ENCODE results near the gene ACO2.

Gene ACO2

GRCh38 chr22:41530890-41531714 lies 62.2 kb downstream of the ACO2 start:
- no peak overlapping the region for H3K27ac ChIP-seq (ENCODE audit: low read length)
- H3K9me3 ChIP-seq (ENCODE audit: insufficient read depth, low read depth, low read length), result no peaks in the 10 kb centered on the region
- H3K36me3 ChIP-seq (ENCODE audit: insufficient read depth, low read depth, low read length), result peaks cover 66% of the 10 kb centered on the region
- no peak overlapping the region for H3K4me3 ChIP-seq (ENCODE audit: low read length)
- no peak overlapping the region for H3K9ac ChIP-seq (ENCODE audit: low read depth, low read length)
- H3K27me3 ChIP-seq (ENCODE audit: insufficient read depth, low read length), result no peaks in the 10 kb centered on the region
- peaks cover 4% of the 10 kb centered on the region; the same call in 1 of the 2 replicates for H3K4me1 ChIP-seq (ENCODE audit: insufficient read depth, low read length)

GRCh38 chr22:41531715-41532477 lies 63.0 kb downstream of the ACO2 start:
- H3K27me3 ChIP-seq (ENCODE audit: insufficient read depth, low read length), result no peaks in the 10 kb centered on the region
- no peaks in the 10 kb centered on the region for H3K9me3 ChIP-seq (ENCODE audit: insufficient read depth, low read depth, low read length)
- H3K4me1 ChIP-seq (ENCODE audit: insufficient read depth, low read length), result peaks cover 4% of the 10 kb centered on the region; the same call in 1 of the 2 replicates
- H3K9ac ChIP-seq (ENCODE audit: low read depth, low read length), result no peak overlapping the region
- peaks cover 60% of the 10 kb centered on the region for H3K36me3 ChIP-seq (ENCODE audit: insufficient read depth, low read depth, low read length)
- H3K4me3 ChIP-seq (ENCODE audit: low read length), result no peak overlapping the region
- no peak overlapping the region for H3K27ac ChIP-seq (ENCODE audit: low read length)

- Histone ChIP-seq H3K27me3 (ENCODE audit: insufficient read depth, low read length) (no peaks in the 10 kb centered on the region), H3K9ac (ENCODE audit: low read depth, low read length) (no peak overlapping the region), H3K4me3 (ENCODE audit: low read length) (no peak overlapping the region), H3K4me1 (ENCODE audit: insufficient read depth, low read length) (peaks cover 4% of the 10 kb centered on the region; the same call in 1 of the 2 replicates), H3K27ac (ENCODE audit: low read length) (no peak overlapping the region), H3K9me3 (ENCODE audit: insufficient read depth, low read depth, low read length) (no peaks in the 10 kb centered on the region), H3K36me3 (ENCODE audit: insufficient read depth, low read depth, low read length) (peaks cover 47% of the 10 kb centered on the region)
Observed at GRCh38 chr22:41532908-41533825, 64.2 kb downstream of the ACO2 start.

GRCh38 chr22:41534219-41534618 lies 65.3 kb downstream of the ACO2 start:
- H3K4me1 ChIP-seq (ENCODE audit: insufficient read depth, low read length), result peaks cover 4% of the 10 kb centered on the region; the same call in 1 of the 2 replicates
- peaks cover 37% of the 10 kb centered on the region for H3K36me3 ChIP-seq (ENCODE audit: insufficient read depth, low read depth, low read length)
- H3K27me3 ChIP-seq (ENCODE audit: insufficient read depth, low read length), result no peaks in the 10 kb centered on the region
- no peak overlapping the region for H3K4me3 ChIP-seq (ENCODE audit: low read length)
- no peak overlapping the region for H3K27ac ChIP-seq (ENCODE audit: low read length)
- no peaks in the 10 kb centered on the region for H3K9me3 ChIP-seq (ENCODE audit: insufficient read depth, low read depth, low read length)
- H3K9ac ChIP-seq (ENCODE audit: low read depth, low read length), result no peak overlapping the region

GRCh38 chr22:41535244-41535643 lies 66.3 kb downstream of the ACO2 start:
- Histone ChIP-seq H3K9me3 (ENCODE audit: insufficient read depth, low read depth, low read length) (no peaks in the 10 kb centered on the region), H3K4me1 (ENCODE audit: insufficient read depth, low read length) (peaks cover 4% of the 10 kb centered on the region; the same call in 1 of the 2 replicates), H3K4me3 (ENCODE audit: low read length) (no peak overlapping the region), H3K27me3 (ENCODE audit: insufficient read depth, low read length) (no peaks in the 10 kb centered on the region), H3K36me3 (ENCODE audit: insufficient read depth, low read depth, low read length) (peaks cover 29% of the 10 kb centered on the region), H3K27ac (ENCODE audit: low read length) (no peak overlapping the region), H3K9ac (ENCODE audit: low read depth, low read length) (no peak overlapping the region)

- H3K9me3 ChIP-seq (ENCODE audit: insufficient read depth, low read depth, low read length), result no peaks in the 10 kb centered on the region
- H3K4me1 ChIP-seq (ENCODE audit: insufficient read depth, low read length), result peaks cover 4% of the 10 kb centered on the region; the same call in 1 of the 2 replicates
- no peaks in the 10 kb centered on the region for H3K27me3 ChIP-seq (ENCODE audit: insufficient read depth, low read length)
- no peak overlapping the region for H3K9ac ChIP-seq (ENCODE audit: low read depth, low read length)
- H3K36me3 ChIP-seq (ENCODE audit: insufficient read depth, low read depth, low read length), result peaks cover 9% of the 10 kb centered on the region
- no peak overlapping the region for H3K27ac ChIP-seq (ENCODE audit: low read length)
- H3K4me3 ChIP-seq (ENCODE audit: low read length), result no peak overlapping the region
Observed at GRCh38 chr22:41537203-41537602, 68.3 kb downstream of the ACO2 start.

- H3K36me3 ChIP-seq (ENCODE audit: insufficient read depth, low read depth, low read length), result peaks cover 4% of the 10 kb centered on the region; the same call in 1 of the 2 replicates
- H3K4me1 ChIP-seq (ENCODE audit: insufficient read depth, low read length), result no peaks in the 10 kb centered on the region
- H3K9ac ChIP-seq (ENCODE audit: low read depth, low read length), result no peak overlapping the region
- H3K9me3 ChIP-seq (ENCODE audit: insufficient read depth, low read depth, low read length), result no peaks in the 10 kb centered on the region
- H3K4me3 ChIP-seq (ENCODE audit: low read length), result no peak overlapping the region
- H3K27me3 ChIP-seq (ENCODE audit: insufficient read depth, low read length), result no peaks in the 10 kb centered on the region
- H3K27ac ChIP-seq (ENCODE audit: low read length), result no peak overlapping the region
Observed at GRCh38 chr22:41538583-41538982, 69.7 kb downstream of the ACO2 start.

GRCh38 chr22:41539146-41540005 lies 70.5 kb downstream of the ACO2 start:
- Histone ChIP-seq H3K27ac (ENCODE audit: low read length) (no peak overlapping the region), H3K27me3 (ENCODE audit: insufficient read depth, low read length) (no peaks in the 10 kb centered on the region), H3K9me3 (ENCODE audit: insufficient read depth, low read depth, low read length) (no peaks in the 10 kb centered on the region), H3K4me1 (ENCODE audit: insufficient read depth, low read length) (no peaks in the 10 kb centered on the region), H3K4me3 (ENCODE audit: low read length) (no peak overlapping the region), H3K36me3 (ENCODE audit: insufficient read depth, low read depth, low read length) (no peaks in the 10 kb centered on the region; the same call in 1 of the 2 replicates), H3K9ac (ENCODE audit: low read depth, low read length) (no peak overlapping the region)

GRCh38 chr22:41540006-41540315 lies 71.0 kb downstream of the ACO2 start:
- H3K9ac ChIP-seq (ENCODE audit: low read depth, low read length), result no peak overlapping the region
- no peak overlapping the region for H3K27ac ChIP-seq (ENCODE audit: low read length)
- no peaks in the 10 kb centered on the region; the same call in 1 of the 2 replicates for H3K36me3 ChIP-seq (ENCODE audit: insufficient read depth, low read depth, low read length)
- H3K27me3 ChIP-seq (ENCODE audit: insufficient read depth, low read length), result 0 out of 2 replicates have a peak, but pooled peaks cover under 1% of the 10 kb centered on the region
- H3K4me3 ChIP-seq (ENCODE audit: low read length), result no peak overlapping the region
- H3K9me3 ChIP-seq (ENCODE audit: insufficient read depth, low read depth, low read length), result no peaks in the 10 kb centered on the region
- no peaks in the 10 kb centered on the region; the same call in 1 of the 2 replicates for H3K4me1 ChIP-seq (ENCODE audit: insufficient read depth, low read length)

GRCh38 chr22:41540365-41540764 lies 71.4 kb downstream of the ACO2 start:
- Histone ChIP-seq H3K36me3 (ENCODE audit: insufficient read depth, low read depth, low read length) (no peaks in the 10 kb centered on the region; the same call in 1 of the 2 replicates), H3K27me3 (ENCODE audit: insufficient read depth, low read length) (0 out of 2 replicates have a peak, but pooled peaks cover 4% of the 10 kb centered on the region), H3K4me1 (ENCODE audit: insufficient read depth, low read length) (no peaks in the 10 kb centered on the region; the same call in 1 of the 2 replicates), H3K4me3 (ENCODE audit: low read length) (no peak overlapping the region), H3K9ac (ENCODE audit: low read depth, low read length) (no peak overlapping the region), H3K9me3 (ENCODE audit: insufficient read depth, low read depth, low read length) (no peaks in the 10 kb centered on the region), H3K27ac (ENCODE audit: low read length) (no peak overlapping the region)

Measured in iPS-20b (cell line).